WTC11 (cell line): ENCODE data around the gene CFAP20DC.

Experiments used
- FOXJ3 ChIP-seq: sonication (generic); formaldehyde crosslinking; IDR thresholded peaks from 2 replicates; pipeline ENCODE4 v1.9.0; 2021; ENCODE audit warnings: missing genetic modification reagents, mild to moderate bottlenecking, borderline replicate concordance
- JUN ChIP-seq: sonication (generic); formaldehyde crosslinking; IDR thresholded peaks from 2 replicates; pipeline ENCODE4 v1.8.0; 2023; ENCODE audit warnings: mild to moderate bottlenecking, missing genetic modification reagents
- MYBL2 ChIP-seq: sonication (generic); formaldehyde crosslinking; IDR thresholded peaks from 2 replicates; pipeline ENCODE4 v1.8.1; 2023; ENCODE audit warnings: mild to moderate bottlenecking, moderate library complexity, missing genetic modification reagents
- NR1H2 ChIP-seq: sonication (generic); formaldehyde crosslinking; IDR thresholded peaks from 2 replicates; pipeline ENCODE4 v1.9.0; 2021; ENCODE audit warnings: mild to moderate bottlenecking, moderate library complexity, missing genetic modification reagents
- TEAD4 ChIP-seq: sonication (generic); formaldehyde crosslinking; IDR thresholded peaks from 2 replicates; pipeline ENCODE4 v1.8.0; 2022; ENCODE audit warnings: mild to moderate bottlenecking, missing genetic modification reagents
- ZNF138 ChIP-seq: sonication (generic); formaldehyde crosslinking; conservative IDR thresholded peaks from 2 replicates; pipeline ENCODE4 v1.8.1; 2022; ENCODE audit warnings: mild to moderate bottlenecking, moderate library complexity, missing genetic modification reagents
- TF ChIP-seq, protein P1 (sequence below): sonication (generic); formaldehyde crosslinking; IDR thresholded peaks from 2 replicates; pipeline ENCODE4 v1.8.0; 2022; ENCODE audit warnings: mild to moderate bottlenecking, missing genetic modification reagents
- TF ChIP-seq, protein P2 (sequence below): fragments of 200-600 bp; IDR thresholded peaks from 2 replicates; pipeline ENCODE4 v1.8.0; 2022; ENCODE audit warnings: antibody characterized with exemption
- TF ChIP-seq, protein P3 (sequence below): sonication (generic); formaldehyde crosslinking; IDR thresholded peaks from 2 replicates; pipeline ENCODE4 v1.8.1; 2023; ENCODE audit warnings: mild to moderate bottlenecking, missing genetic modification reagents, moderate library complexity

DNA sequence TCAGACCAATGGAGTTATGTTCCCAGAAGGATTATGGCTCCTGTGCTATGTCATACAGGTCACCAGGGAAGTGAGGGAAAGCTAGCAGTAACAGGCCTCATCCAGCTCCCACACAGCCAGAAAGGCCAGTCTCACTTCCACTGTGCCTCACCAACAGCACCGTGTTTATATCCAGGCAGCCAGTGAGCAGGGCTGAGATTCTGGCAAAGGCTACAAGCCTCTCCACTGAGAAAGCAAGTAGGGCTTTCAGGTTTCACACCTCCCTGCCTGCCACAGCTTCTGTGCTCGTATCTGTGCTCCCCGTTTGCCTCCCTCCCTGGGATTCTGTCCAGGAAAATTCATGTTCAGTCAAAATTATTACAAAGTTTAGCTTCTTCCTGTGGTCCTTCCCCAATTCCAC is 14.9 kb upstream of the CFAP20DC start:
- no peak for TF ChIP-seq TEAD4 (CRISPR knock-in tag)
- TF ChIP-seq ZNF138 (CRISPR knock-in tag), result no peak
- TF ChIP-seq NR1H2 (CRISPR knock-in tag), result no peak
- no peak for TF ChIP-seq MYBL2 (CRISPR knock-in tag)
- TF ChIP-seq, protein P1, sequence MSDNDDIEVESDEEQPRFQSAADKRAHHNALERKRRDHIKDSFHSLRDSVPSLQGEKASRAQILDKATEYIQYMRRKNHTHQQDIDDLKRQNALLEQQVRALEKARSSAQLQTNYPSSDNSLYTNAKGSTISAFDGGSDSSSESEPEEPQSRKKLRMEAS, result no peak
- TF ChIP-seq JUN (CRISPR knock-in tag), result no peak
- TF ChIP-seq, protein P2, sequence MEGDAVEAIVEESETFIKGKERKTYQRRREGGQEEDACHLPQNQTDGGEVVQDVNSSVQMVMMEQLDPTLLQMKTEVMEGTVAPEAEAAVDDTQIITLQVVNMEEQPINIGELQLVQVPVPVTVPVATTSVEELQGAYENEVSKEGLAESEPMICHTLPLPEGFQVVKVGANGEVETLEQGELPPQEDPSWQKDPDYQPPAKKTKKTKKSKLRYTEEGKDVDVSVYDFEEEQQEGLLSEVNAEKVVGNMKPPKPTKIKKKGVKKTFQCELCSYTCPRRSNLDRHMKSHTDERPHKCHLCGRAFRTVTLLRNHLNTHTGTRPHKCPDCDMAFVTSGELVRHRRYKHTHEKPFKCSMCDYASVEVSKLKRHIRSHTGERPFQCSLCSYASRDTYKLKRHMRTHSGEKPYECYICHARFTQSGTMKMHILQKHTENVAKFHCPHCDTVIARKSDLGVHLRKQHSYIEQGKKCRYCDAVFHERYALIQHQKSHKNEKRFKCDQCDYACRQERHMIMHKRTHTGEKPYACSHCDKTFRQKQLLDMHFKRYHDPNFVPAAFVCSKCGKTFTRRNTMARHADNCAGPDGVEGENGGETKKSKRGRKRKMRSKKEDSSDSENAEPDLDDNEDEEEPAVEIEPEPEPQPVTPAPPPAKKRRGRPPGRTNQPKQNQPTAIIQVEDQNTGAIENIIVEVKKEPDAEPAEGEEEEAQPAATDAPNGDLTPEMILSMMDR, result no peak
- no peak for TF ChIP-seq FOXJ3 (CRISPR knock-in tag)
- TF ChIP-seq, protein P3, sequence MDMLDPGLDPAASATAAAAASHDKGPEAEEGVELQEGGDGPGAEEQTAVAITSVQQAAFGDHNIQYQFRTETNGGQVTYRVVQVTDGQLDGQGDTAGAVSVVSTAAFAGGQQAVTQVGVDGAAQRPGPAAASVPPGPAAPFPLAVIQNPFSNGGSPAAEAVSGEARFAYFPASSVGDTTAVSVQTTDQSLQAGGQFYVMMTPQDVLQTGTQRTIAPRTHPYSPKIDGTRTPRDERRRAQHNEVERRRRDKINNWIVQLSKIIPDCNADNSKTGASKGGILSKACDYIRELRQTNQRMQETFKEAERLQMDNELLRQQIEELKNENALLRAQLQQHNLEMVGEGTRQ (CRISPR knock-in tag), result no peak
